HG03378 (cell line): Measurements from ENCODE around the gene RANBP10.

ENCODE experiments used
- ATAC-seq: cut with Tn5 transposase; IDR thresholded peaks from one replicate; pipeline ENCODE4 v1.9.1; 2021; ENCODE audit warnings: mild to moderate bottlenecking, moderate library complexity; ENCODE audit not compliant: unreplicated experiment

Gene RANBP10

GRCh38 chr16:67749436-67750078 is 56.8 kb downstream of the RANBP10 start:
- ATAC-seq = no peak

- no peak for ATAC-seq
These were observed 57.5 kb downstream of the RANBP10 start for GRCh38 chr16:67748834-67749233.

- no peak for ATAC-seq
These were observed 59.5 kb downstream of the RANBP10 start for GRCh38 chr16:67746846-67747245.

DNA sequence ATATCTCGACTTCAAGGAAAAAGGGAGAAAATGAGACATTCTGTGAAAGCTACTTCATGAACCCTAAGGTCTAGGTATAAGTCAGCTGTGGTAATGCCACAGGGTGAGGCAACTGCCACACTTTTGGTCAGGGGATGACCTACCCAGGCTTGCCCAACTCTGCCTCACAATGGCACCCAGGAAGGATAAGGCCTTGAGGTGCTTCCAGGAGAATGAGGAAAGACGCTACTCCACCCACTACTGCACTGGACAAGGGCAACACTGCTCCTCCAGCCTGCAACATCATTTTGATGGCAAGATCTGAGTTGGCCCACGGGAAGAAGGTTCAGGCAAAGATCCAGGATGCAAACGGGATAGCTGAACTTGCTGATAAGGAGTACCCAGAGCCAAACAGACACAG is 65.2 kb downstream of the RANBP10 start:
- no peak for ATAC-seq

DNA sequence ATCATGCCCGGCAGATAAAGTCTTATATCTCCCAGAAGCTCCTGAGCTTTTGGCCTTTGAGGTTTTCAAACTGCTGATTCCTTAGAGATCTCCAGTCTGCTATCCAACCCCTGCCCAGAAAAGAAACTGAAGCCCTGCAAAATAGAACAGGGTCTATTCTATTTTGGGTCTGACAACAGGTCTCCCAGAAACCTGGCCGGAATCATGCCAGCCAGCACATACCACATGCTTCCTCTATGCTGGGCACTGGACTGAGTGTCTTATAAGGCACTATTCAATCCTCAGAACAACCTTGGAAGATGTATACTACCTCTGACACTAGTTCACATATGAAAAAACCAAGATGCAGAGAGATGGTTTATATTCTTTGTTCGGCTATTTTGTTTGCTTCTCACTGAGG is 66.0 kb downstream of the RANBP10 start:
- no peak for ATAC-seq

DNA sequence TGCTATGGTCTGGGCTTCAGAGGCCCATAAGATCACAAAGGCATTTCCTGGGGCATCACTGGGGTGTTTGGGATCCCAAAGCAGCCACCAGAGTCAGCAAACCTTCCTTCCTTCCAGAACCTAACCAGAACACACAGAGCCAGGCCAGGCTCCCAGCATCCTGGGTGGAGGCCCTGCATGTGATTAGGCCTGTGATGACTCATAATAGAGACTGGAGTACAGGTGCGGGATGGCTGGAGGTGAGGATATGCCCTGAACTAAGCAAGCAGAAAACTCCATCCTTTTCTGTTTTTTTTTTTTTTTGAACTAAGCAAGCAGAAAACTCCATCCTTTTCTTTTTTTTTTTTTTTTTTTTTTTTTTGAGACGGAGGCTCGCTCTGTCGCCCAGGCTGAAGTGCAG is 69.5 kb downstream of the RANBP10 start:
- no peak for ATAC-seq

DNA sequence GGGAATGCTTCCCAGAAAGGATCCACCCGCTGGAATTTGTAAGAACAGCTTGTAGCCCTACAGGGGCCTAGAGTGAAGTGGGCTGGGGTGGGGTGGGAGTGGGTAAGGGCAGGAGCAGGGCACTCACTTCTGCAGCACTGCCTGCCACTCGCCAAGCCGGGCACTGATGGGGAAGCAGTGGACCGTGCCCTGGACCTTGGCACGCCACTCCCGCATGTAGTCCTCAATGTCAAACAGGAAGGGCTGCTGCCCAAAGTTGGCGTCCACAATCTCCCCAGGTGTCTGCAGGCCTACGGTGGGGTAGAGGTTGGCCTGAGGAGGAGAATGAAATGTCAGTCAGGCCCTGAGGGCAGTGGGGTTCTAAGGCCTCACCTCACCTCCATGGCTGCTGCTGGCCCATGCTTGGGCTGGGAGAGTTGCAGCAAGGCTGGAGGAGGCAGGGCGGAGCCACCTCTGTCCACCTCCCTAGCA is 71.6 kb downstream of the RANBP10 start:
- no peak for ATAC-seq

DNA sequence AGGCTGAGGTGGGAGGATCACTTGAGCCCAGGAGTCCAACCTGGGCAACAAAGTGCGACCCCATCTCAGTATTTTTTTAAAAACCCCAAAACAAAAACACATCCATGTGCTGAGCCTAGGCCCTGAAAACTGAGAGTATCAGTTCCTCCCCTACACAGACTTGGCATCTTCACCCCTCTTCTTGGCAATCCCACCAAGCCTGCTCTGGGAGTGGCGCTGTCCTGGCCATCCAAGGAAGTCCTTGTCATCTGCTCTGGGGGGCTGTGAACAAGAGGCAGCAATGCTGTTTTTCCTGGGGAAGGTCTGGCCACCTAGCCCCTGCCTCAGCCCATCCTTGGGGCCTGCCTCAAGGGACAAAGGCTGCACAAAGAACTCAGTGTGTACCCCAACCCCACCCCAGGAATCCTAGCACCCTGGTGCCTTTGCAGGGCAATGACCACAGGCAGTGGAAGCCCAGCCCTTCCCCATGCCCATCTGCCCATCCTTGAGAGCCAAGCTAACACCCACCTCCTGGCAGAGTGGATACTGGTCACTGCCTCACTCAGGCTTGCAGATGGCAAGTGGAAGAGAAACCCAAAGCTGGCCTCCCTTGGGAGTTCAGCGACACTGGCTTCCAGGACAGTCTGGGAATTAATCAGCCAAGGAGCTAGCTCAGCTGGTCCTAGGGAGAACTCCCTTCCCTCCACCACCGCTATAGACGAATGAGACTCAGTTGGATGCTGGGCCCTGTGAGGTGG is 72.5 kb downstream of the RANBP10 start:
- no peak for ATAC-seq

DNA sequence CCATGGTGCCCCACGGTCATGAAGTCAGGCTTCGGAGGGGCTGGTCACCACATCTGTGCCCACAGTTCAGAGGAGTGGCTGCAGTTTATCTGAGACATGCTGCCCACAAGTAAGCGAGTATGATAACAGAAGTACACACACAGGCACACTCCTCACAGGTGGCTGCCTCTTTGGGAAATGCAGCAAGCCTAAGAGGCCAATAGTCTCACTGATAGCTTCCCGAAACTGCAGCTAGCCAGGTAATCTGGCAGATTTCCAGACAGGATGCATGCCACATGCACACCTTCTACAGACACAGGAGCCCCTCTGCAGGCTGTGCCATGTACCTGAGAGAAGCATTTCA is 74.6 kb downstream of the RANBP10 start:
- no peak for ATAC-seq

DNA sequence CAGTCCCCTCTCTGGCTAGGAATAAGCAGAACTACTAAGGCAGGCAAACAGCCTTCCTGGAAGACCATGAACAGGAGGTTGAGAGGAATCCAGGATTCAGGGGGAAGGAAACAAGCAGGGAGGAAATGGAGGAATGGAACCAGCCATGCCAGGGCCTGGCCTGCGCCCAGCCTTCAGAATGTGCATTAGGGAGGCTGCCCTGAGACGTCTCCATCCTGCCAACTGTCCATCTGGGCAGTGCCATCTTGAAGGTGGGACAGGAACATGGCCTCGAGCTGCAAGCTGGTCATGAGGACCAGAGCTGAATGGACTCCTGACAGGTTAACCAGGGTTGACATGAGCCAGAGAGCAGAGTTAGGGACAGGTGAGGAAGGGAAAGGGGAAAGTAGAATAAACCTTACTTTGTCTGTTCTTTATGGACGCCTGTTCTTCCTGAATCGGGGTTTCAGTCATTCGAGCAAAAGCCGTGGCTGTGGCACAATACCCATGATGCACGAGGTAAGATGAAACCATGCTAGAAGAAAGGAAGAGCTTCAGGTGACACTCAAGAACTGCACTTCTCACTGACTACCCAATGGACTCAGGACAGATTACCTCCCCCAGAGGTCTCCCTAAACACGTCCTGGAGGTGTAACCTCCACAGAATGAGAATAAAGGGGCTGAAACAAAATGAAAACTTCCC is 75.1 kb downstream of the RANBP10 start:
- ATAC-seq = no peak

DNA sequence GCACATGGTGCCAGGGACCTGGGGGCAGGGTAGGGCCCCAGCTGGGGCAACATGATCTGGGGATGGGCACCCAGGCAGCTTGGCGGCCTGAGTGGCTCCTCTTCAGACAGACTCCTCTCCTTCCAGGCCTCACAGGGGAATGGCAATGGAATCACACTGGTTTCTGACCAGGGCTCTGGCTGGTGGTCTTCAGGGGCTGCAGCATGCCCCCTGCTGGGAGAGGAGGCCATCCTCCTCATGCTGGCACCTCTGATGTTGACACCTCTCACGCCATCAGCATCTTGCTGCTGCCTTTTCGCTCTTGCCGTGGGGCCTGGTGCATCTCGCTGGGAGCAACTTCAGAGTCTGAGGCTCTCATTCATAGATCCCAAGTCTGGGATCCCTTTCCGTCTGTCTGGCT is 76.0 kb downstream of the RANBP10 start:
- ATAC-seq = no peak

- no peak for ATAC-seq
These were observed 76.6 kb downstream of the RANBP10 start for GRCh38 chr16:67729636-67730248.

DNA sequence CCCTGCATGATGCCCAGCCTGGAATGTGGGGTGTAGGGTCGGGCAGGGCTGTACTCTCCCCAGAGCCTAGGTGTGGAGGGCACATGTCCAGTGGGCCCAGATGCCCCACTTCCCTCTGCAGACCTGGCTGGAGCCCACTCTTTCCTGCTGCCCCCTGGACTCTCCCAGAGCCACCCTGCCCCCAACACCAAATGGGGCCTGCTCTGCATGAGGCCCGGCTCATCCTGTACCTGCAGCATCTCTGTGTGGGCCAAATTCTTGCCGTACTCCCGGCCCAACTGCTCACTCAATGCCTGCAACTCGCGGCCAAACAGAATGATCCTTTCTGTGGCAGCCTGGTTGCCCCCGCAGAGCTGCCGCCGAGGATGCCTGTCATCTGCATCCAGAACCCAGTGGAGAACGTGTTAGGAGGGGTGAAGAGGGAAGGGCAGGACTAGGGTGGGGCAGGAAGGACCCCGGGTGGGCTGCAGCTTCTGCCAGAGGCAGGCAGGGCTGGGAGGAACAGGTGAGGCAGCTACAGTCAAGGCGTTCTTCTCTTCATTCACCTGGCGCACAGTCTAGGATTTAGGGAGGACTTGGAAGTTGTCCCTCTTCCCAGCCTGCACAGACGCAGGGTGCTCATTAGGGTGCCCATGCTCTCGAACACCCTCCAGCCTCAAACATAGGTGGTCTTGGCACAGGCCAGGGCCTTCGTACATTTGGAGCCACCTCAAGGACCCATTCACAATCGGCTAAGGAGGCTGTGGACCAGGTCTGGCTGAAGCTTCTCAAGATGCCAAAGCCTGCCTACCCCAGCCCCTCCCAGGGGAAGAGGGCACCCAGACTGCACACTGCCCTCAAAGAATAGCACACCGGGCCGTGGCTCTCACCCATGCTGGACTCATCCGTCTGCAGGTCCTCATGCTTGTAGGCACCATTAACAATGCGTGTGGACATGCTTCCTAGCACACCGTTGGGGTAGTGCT is 78.6 kb downstream of the RANBP10 start:
- ATAC-seq = no peak

DNA sequence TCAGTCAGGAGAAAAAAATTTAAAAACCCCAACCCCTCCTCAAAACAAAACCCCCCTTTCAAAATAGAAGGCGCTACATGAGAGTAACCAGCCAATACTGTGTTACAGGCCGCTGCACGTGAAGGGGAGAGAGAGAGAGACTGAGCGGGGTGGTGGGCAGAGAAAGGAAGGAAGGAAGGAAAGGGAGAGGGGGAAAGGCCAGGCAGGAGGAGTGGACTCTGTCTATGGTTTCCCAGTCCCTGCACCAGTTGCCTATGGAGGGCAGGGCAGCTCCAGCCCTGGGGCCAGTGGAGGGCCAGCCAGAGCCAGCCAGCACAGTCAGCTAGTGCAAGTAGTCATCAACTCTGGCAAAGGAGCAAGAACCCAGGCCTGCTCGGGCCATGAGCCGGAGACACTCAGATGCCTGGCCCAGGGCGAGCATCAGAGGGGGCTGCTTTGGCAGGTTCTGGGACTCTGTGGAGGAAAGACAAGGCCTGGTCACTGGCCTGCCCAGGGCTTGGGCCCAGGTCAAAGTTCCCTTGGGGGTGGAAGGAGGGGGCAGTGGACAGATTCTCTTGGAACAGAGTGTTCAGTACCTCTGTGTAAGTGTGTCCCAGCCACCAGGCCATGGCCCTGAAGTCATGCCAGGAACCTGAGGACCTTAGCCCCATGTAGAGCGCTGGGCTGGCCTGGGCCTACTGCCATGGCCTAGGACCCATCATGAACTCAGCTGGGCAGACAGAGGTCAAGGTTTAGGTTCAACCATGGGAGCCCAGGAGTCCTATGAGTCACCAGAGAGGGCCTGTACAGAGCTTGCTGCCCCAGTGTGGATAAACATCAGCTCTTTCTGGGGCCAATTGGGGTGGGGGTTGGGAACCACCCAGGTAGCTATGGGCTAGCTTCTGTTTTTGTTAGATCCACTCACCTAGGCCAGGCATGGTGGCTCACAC is 80.0 kb downstream of the RANBP10 start:
- ATAC-seq = no peak

DNA sequence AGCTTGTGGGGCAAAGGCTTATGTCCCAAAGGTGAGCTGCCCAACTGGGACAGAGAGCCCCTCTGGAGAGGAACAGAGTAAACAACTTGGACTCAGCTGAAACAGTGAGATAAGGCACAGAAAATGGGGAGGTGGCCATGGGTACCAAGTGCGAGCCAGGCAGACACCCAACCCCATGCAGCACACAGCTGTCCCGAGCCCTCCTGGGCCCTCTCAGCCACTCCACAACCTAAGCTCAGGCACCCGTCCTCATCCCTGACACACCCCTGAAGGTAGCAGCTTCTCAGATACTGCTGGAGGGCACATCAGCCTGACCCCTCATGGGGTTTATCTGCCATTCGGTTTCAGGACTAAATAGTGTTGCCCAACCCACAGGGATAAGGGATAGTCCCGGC is 82.5 kb downstream of the RANBP10 start:
- ATAC-seq = no peak

- ATAC-seq = no peak
These were observed 83.0 kb downstream of the RANBP10 start for GRCh38 chr16:67723151-67723910.

DNA sequence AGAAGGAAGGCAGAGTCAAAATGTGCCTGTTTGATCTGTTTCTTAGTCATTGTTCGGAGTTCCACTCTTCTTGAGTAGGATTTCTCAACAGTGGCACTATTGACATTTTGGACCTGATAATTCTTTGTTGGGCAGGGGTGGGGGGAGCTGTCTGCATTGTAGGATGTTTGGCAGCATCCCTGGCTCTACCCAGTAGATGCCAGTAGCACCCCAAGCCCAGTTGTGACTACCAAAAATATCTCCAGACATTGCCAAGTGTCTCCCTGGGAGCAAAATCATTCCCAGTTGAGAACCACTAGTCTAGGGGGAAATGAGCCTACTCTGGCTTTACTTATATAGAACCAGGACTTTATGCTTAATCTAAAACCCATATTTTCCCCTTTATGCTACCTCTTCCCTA is 86.1 kb downstream of the RANBP10 start:
- no peak for ATAC-seq

GRCh38 chr16:67719778-67720144 is 86.6 kb downstream of the RANBP10 start:
- ATAC-seq = peak; percentile 15
